ENCODE results near the gene ZDHHC8.

The ZDHHC8 gene

DNA sequence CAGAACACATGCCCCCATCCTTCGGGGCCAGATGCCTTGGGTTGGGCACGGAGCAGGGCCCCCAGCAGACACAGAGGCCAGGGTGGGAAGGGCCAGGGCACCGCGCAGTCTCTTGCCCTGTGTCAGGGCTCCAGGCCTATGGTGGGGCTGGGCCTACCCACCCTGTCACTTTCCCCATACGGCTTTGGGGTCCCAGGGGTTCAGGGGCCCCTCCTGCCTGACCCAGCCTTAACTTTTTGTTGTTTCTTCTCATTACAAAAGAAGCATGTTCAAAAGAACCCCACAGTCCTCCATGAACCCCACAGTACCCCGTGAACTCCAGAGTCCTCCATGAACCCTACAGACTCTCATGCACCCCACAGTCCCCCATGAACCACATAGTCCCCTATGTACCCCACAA lies 52.2 kb downstream of the ZDHHC8 start:
- Histone ChIP-seq H3K9me3 (ENCODE audit: insufficient read depth, low read depth, low read length) (no peaks in the 10 kb centered on the region), H3K4me3 (ENCODE audit: low read length) (no peak overlapping the region), H3K36me3 (ENCODE audit: insufficient read depth, low read depth, low read length) (no peaks in the 10 kb centered on the region), H3K27me3 (ENCODE audit: insufficient read depth, low read length) (no peaks in the 10 kb centered on the region), H3K27ac (ENCODE audit: low read length) (no peak overlapping the region), H3K4me1 (ENCODE audit: insufficient read depth, low read length) (no peaks in the 10 kb centered on the region), H3K9ac (ENCODE audit: low read depth, low read length) (no peak overlapping the region)

DNA sequence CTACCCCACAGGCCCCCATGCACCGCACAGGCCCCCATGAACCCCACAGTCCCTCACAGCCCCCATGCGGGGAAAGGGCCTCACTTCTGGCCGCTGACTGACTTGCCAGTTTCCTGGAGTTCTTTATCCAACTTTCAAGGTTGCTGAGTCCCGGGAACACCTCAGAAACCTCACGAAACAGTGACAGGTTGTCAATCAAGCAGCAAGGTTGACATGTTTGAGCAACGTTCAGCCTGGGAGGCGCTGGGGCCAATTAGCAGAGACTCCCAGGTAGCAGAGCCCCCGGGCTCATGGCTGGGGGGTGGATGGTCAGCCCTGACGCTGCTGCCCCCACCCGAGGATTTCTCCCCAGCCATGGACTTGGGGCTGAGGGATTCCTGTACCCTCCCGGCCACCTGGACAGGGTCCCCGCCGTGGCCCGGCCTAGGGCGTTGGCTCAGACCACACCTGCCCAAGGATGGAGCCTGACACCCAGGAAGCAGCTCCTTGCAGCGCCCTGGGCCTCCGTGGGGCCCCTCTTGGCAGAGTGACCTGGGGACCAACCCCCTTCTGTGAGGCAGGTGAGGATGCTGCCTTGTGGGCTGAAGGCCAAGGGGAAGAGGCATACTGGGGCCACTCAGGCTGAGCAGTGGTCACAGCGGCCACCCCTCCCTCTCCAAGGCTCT lies 53.0 kb downstream of the ZDHHC8 start:
- H3K4me3 ChIP-seq (ENCODE audit: low read length) = no peak overlapping the region
- no peak overlapping the region for H3K9ac ChIP-seq (ENCODE audit: low read depth, low read length)
- no peaks in the 10 kb centered on the region for H3K4me1 ChIP-seq (ENCODE audit: insufficient read depth, low read length)
- H3K9me3 ChIP-seq (ENCODE audit: insufficient read depth, low read depth, low read length) = no peaks in the 10 kb centered on the region
- no peaks in the 10 kb centered on the region for H3K27me3 ChIP-seq (ENCODE audit: insufficient read depth, low read length)
- H3K27ac ChIP-seq (ENCODE audit: low read length) = no peak overlapping the region
- no peaks in the 10 kb centered on the region for H3K36me3 ChIP-seq (ENCODE audit: insufficient read depth, low read depth, low read length)

DNA sequence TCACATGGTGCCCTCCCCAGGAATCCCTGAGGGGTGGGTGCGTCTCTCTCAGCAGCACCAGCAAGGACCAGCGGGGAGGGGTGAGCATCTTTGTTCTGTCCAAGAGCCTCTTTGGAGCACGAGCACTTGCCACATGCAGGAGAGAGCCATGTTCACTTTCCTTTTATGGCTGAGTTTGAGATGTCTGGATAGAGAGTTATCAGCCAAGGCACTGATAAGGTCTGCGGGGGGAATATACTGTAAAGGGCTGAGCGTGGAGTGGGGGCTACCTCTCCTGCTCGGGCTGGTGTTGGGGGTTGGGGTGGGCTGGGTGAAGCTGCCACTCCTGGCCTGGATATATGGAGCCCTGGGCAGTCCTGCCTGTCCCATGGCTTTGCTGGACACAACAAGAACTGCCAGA lies 54.1 kb downstream of the ZDHHC8 start:
- no peaks in the 10 kb centered on the region for H3K36me3 ChIP-seq (ENCODE audit: insufficient read depth, low read depth, low read length)
- no peaks in the 10 kb centered on the region for H3K4me1 ChIP-seq (ENCODE audit: insufficient read depth, low read length)
- H3K9me3 ChIP-seq (ENCODE audit: insufficient read depth, low read depth, low read length) = no peaks in the 10 kb centered on the region
- no peak overlapping the region for H3K27ac ChIP-seq (ENCODE audit: low read length)
- H3K9ac ChIP-seq (ENCODE audit: low read depth, low read length) = no peak overlapping the region
- no peak overlapping the region for H3K4me3 ChIP-seq (ENCODE audit: low read length)
- no peaks in the 10 kb centered on the region for H3K27me3 ChIP-seq (ENCODE audit: insufficient read depth, low read length)

DNA sequence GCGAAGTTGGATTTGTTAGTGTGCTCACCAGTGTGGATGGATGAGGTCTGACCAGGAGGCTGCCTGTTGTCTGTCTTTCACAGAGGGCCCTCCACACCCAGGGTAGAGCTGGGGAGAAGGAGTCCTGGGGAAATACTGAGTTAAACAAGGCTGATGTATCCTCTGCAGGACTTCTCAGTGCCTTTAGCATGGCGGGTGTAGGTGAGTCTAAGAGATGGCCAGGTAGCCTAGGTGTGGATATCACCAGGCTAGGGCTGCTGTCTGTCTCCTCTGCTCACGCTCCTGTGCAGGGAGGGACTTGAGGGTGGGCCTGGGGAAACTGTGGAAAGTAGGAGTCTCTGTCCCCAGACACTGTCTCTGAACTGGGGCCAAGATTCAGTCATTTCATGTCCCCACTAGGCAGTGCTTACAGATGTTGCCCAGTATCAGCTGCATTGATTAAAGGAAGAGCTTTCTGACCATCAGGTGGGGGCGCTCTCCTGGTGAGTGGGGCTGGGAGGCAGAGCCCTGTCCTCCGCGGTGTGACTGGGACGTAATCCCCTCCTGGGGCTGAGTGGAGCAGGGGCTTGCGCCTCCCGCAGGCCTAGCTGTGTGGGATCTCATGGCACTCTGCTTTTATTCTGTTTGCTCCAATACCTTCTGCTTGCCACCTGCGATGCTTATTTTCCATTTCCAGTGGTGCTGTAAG lies 54.7 kb downstream of the ZDHHC8 start:
- no peak overlapping the region for H3K4me3 ChIP-seq (ENCODE audit: low read length)
- H3K27me3 ChIP-seq (ENCODE audit: insufficient read depth, low read length) = no peaks in the 10 kb centered on the region
- no peaks in the 10 kb centered on the region for H3K4me1 ChIP-seq (ENCODE audit: insufficient read depth, low read length)
- no peaks in the 10 kb centered on the region for H3K9me3 ChIP-seq (ENCODE audit: insufficient read depth, low read depth, low read length)
- no peaks in the 10 kb centered on the region for H3K36me3 ChIP-seq (ENCODE audit: insufficient read depth, low read depth, low read length)
- no peak overlapping the region for H3K27ac ChIP-seq (ENCODE audit: low read length)
- H3K9ac ChIP-seq (ENCODE audit: low read depth, low read length) = no peak overlapping the region

DNA sequence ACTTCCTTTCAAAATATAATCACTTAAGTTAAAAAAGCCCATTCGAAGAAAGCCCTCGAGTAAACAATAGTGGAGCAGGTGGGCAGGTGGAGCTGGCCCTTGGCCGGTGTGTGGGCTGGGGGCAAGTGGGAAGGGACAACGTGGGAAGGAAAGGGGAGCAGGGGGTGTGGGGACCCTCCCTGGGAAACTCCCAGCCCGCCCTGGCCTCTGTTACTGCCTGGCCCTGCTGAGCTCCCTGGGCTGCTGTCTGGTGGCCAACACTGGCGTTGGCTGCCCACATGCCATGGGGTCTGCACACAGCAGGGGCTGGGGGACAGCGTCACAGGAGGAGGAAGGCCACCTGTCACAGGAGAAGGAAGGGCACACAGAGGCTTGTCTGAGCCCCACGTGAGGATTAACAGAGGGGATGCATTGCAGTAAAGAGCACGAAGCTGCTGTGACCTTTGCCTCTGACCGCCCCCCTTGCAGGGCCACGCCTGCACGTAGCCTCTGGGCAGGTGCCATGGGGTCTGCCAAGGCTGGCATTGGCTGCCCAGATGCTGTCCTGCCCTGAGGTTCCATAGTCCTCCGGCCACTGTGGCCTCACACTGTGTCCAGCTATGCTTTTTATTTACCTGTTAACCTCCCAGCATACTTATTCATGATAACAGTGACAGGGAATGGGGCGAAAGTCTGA lies 55.4 kb downstream of the ZDHHC8 start:
- H3K9ac ChIP-seq (ENCODE audit: low read depth, low read length) = no peak overlapping the region
- no peaks in the 10 kb centered on the region for H3K27me3 ChIP-seq (ENCODE audit: insufficient read depth, low read length)
- H3K36me3 ChIP-seq (ENCODE audit: insufficient read depth, low read depth, low read length) = no peaks in the 10 kb centered on the region
- H3K4me1 ChIP-seq (ENCODE audit: insufficient read depth, low read length) = no peaks in the 10 kb centered on the region
- H3K4me3 ChIP-seq (ENCODE audit: low read length) = no peak overlapping the region
- H3K9me3 ChIP-seq (ENCODE audit: insufficient read depth, low read depth, low read length) = no peaks in the 10 kb centered on the region
- no peak overlapping the region for H3K27ac ChIP-seq (ENCODE audit: low read length)

DNA sequence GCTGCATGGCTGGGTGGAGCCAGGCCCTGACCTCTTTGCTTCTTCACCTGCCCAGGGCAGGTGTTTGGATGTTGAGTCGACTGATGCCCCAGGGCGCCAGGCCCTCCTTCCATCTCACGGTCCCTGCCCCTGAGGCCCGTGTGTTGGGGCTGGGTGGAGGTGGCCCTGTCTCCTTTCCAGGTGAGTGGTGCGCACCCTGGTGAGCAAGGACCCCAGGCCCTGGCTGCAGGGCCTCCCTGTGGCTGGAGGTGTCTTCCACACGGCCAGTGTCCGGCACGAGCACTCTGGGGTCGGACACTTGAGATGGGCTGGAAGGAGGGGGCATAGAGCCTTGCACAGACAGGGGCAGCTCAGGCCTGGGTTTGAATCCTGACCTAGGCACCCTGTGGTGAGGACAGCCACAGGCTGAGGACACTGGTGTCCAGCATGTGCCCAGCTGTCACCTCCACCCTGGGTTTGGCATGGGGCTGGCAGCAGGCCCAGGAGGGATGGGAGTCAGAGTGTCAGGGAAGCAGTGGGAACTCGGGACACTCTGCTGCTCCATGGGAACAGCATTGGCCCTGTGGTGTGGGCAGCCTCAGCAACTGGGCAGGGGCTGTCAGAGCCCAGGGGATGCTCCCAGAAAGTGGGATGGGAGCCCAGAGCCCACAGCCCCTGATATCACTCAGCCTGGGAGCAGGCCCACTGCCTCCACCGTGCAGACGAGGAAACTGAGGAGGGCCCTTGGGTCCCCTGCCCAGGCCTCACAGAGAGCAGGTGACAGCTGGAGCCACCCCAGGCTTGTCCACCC lies 56.4 kb downstream of the ZDHHC8 start:
- no peaks in the 10 kb centered on the region for H3K36me3 ChIP-seq (ENCODE audit: insufficient read depth, low read depth, low read length)
- no peak overlapping the region for H3K4me3 ChIP-seq (ENCODE audit: low read length)
- no peaks in the 10 kb centered on the region for H3K4me1 ChIP-seq (ENCODE audit: insufficient read depth, low read length)
- no peaks in the 10 kb centered on the region for H3K9me3 ChIP-seq (ENCODE audit: insufficient read depth, low read depth, low read length)
- H3K27ac ChIP-seq (ENCODE audit: low read length) = no peak overlapping the region
- H3K9ac ChIP-seq (ENCODE audit: low read depth, low read length) = no peak overlapping the region
- no peaks in the 10 kb centered on the region for H3K27me3 ChIP-seq (ENCODE audit: insufficient read depth, low read length)

DNA sequence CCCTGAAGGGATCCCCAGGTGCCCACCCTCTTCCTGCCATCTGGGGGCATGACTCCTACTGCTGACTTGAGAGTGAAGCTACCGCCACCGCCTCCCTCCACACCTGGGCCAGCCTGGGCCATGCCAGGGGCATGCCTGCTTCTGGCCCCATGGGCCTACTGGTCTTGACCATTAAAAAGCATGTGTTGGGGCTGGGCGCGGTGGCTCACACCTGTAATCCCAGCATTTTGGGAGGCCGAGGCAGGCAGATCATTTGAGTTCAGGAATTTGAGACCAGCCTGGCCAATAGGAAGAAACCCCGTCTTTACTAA lies 56.9 kb downstream of the ZDHHC8 start:
- Histone ChIP-seq H3K4me3 (ENCODE audit: low read length) (no peak overlapping the region), H3K27ac (ENCODE audit: low read length) (no peak overlapping the region), H3K4me1 (ENCODE audit: insufficient read depth, low read length) (no peaks in the 10 kb centered on the region), H3K9ac (ENCODE audit: low read depth, low read length) (no peak overlapping the region), H3K36me3 (ENCODE audit: insufficient read depth, low read depth, low read length) (no peaks in the 10 kb centered on the region), H3K9me3 (ENCODE audit: insufficient read depth, low read depth, low read length) (no peaks in the 10 kb centered on the region), H3K27me3 (ENCODE audit: insufficient read depth, low read length) (no peaks in the 10 kb centered on the region)

DNA sequence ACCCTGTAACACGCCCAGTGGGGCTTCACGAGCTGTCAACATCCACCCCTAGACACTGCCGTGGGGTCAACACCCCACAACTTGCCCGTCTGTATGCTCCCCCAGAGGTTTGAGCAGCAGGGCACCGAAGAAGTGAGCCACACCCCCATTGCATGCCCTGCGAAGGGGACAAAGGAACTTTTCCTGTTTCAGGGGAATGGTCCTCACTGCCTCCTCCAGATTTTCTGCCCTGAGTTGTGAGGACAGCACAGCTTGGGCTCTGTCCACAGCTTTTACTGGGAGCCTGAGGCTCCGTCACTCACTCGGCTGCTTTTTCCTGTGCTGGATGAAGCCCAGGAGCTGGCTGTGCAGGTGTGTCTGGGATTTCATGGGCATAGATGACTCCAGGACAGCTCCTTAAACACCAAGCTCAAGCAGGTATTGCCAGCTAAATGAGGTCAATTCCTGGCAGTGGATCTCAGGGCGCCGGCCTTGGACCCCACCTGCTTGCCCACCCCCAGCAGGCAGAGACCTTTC lies 59.5 kb downstream of the ZDHHC8 start:
- no peaks in the 10 kb centered on the region for H3K4me1 ChIP-seq (ENCODE audit: insufficient read depth, low read length)
- H3K27ac ChIP-seq (ENCODE audit: low read length) = no peak overlapping the region
- no peaks in the 10 kb centered on the region for H3K9me3 ChIP-seq (ENCODE audit: insufficient read depth, low read depth, low read length)
- H3K4me3 ChIP-seq (ENCODE audit: low read length) = no peak overlapping the region
- H3K27me3 ChIP-seq (ENCODE audit: insufficient read depth, low read length) = no peaks in the 10 kb centered on the region
- H3K9ac ChIP-seq (ENCODE audit: low read depth, low read length) = no peak overlapping the region
- H3K36me3 ChIP-seq (ENCODE audit: insufficient read depth, low read depth, low read length) = no peaks in the 10 kb centered on the region

DNA sequence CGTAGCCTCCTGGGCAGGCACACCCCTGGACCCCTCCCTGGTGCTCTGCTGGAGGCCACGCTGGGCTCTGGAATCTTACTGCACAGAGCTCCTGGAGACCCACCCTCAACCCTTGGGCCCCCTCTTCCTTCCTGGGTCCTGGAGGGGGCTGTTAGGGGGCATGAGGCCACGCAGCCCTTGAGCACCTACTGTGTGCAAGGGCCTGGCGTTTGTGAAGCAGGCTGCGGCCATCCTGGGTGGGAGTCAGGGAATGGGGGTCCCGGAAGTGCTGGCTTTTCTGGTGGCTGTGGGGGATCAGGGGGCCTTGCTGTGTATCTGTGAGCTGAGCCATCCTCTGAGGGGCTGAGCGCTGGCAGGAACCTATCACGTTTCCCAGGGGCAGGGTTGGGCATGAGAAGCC lies 60.2 kb downstream of the ZDHHC8 start:
- no peak overlapping the region for H3K9ac ChIP-seq (ENCODE audit: low read depth, low read length)
- H3K4me1 ChIP-seq (ENCODE audit: insufficient read depth, low read length) = no peaks in the 10 kb centered on the region
- H3K27ac ChIP-seq (ENCODE audit: low read length) = no peak overlapping the region
- no peak overlapping the region for H3K4me3 ChIP-seq (ENCODE audit: low read length)
- H3K9me3 ChIP-seq (ENCODE audit: insufficient read depth, low read depth, low read length) = no peaks in the 10 kb centered on the region
- H3K27me3 ChIP-seq (ENCODE audit: insufficient read depth, low read length) = no peaks in the 10 kb centered on the region
- H3K36me3 ChIP-seq (ENCODE audit: insufficient read depth, low read depth, low read length) = no peaks in the 10 kb centered on the region

DNA sequence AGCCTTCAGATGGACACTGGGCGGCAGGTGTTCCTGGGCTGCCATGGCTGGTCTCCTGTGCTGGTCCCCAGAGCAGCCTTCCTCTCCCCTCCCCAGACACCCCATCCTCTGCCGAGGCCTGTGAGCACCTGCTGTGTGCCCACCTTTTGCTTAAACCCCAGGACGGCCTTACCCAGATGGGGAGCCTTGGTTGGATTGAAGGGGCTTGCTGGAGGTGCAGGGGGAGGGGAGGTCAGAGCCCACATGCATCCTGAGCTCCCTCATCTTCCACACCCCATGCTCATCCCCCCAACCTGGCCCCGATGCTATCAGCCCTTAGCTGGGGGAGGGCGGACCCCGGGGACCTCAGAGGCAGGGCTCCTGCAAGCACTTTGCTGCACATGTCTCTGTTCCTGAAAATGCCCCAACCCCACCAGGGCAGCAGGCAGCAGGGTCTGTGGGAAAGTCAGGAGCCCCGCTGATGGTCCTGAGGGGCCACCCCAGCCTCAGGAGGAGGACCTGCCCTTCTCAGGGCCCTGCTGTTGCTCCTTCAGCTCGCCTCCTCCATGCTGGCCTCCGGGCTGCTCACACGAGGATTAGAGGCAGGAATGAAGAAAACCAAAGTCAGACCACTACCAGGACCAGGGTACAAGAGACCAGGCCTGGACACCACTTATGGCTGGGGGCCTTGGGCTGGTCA lies 60.8 kb downstream of the ZDHHC8 start:
- no peak overlapping the region for H3K4me3 ChIP-seq (ENCODE audit: low read length)
- H3K9ac ChIP-seq (ENCODE audit: low read depth, low read length) = no peak overlapping the region
- no peaks in the 10 kb centered on the region for H3K27me3 ChIP-seq (ENCODE audit: insufficient read depth, low read length)
- no peaks in the 10 kb centered on the region for H3K36me3 ChIP-seq (ENCODE audit: insufficient read depth, low read depth, low read length)
- H3K9me3 ChIP-seq (ENCODE audit: insufficient read depth, low read depth, low read length) = no peaks in the 10 kb centered on the region
- H3K27ac ChIP-seq (ENCODE audit: low read length) = no peak overlapping the region
- no peaks in the 10 kb centered on the region for H3K4me1 ChIP-seq (ENCODE audit: insufficient read depth, low read length)

DNA sequence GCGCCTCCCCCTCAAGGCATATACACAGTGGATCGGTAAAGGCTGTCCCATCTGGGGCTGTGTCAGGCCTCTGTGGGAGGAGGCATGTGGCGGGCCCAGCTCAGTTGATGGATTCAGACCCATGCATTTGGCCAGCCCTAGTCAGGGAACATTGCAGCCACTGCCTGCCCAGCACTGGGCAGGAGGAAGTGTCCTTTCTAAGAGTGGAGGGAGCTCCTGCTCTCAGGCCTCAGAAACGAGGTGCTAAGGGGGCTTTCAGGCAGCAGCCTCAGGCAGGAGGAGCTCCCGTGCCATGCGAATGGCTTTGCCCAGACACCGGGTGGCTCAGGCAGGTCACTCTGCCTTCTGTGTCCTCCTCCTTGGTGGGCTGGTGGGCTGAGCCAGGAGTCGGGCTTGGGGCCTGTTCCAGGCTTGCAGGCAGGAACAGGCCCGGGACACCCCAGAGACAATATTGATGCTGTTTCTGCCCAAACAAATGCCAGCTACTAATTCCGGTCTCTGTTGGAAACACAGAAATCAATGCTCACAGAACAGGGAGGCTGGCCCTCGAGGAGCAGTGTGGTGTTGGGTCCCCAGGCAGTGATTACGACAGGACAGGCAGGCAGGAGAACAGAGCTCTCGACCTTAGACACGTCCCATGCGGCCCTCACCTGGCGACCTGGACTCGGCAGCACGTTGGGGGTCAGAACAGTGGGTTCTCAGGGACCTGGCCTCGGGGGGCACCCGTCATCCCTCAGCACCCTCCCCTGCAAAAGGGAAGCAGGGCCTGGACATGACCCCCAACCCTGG lies 61.6 kb downstream of the ZDHHC8 start:
- Histone ChIP-seq H3K4me3 (ENCODE audit: low read length) (no peak overlapping the region), H3K27ac (ENCODE audit: low read length) (no peak overlapping the region), H3K27me3 (ENCODE audit: insufficient read depth, low read length) (no peaks in the 10 kb centered on the region), H3K9ac (ENCODE audit: low read depth, low read length) (no peak overlapping the region), H3K36me3 (ENCODE audit: insufficient read depth, low read depth, low read length) (no peaks in the 10 kb centered on the region), H3K4me1 (ENCODE audit: insufficient read depth, low read length) (no peaks in the 10 kb centered on the region), H3K9me3 (ENCODE audit: insufficient read depth, low read depth, low read length) (no peaks in the 10 kb centered on the region)
